Muscle of arm (tissue), 12 donors: ENCODE measurements around the gene NUDT2. TPM values are rescaled to one million over a fixed set of nuclear protein-coding genes. Genes with fewer than 3 reads are reported as not detected.

Experiments used
- DNase-seq: peaks from one replicate; pipeline ENCODE4 v3.0.0-alpha.2; 2013
- polyA plus RNA-seq, 12 donors: library from polyadenylated mRNA; unstranded; fragments of 120-200 nt; gene quantifications; one replicate each; pipeline ENCODE4 v1.2.1, GENCODE V29; 2013; ENCODE audit not compliant: insufficient read length in 12 of 12

The NUDT2 gene
- polyA plus RNA-seq, 12 donors, result 18.8 to 31.7 (median 26.0) TPM; not detected in 1

GRCh38 chr9:34382879-34383278, 53.5 kb downstream of the NUDT2 start:
- no peak for DNase-seq

GRCh38 chr9:34383904-34384303, 54.5 kb downstream of the NUDT2 start:
- no peak for DNase-seq

- DNase-seq, result no peak
These were observed 55.2 kb downstream of the NUDT2 start for GRCh38 chr9:34384368-34385165.

GRCh38 chr9:34385561-34386230, 56.3 kb downstream of the NUDT2 start:
- DNase-seq, result no peak

- DNase-seq, result no peak
These were observed 57.3 kb downstream of the NUDT2 start for GRCh38 chr9:34386656-34387055.

GRCh38 chr9:34387239-34387638, 57.9 kb downstream of the NUDT2 start:
- DNase-seq, result no peak

GRCh38 chr9:34392511-34392910, 63.1 kb downstream of the NUDT2 start:
- no peak for DNase-seq

Other genes starting within 250 kb of the NUDT2 start
- 10 to 100 TPM in 11 of 12 donors, not detected in 1; 28.9 to 54.3 (median 39.5) TPM for gene DCAF12, start 202.9 kb upstream of the NUDT2 start, polyA plus RNA-seq
- 10 to 100 TPM in 11 of 12 donors, not detected in 1; 32.0 to 46.5 (median 39.3) TPM for gene UBAP1, start 150.5 kb upstream of the NUDT2 start, polyA plus RNA-seq
- 10 to 100 TPM in 10 of 12 donors, 1 to 10 TPM in 1, not detected in 1; 7.7 to 35.6 (median 14.0) TPM for gene KIF24, start 301 bp upstream of the NUDT2 start, polyA plus RNA-seq
- 10 to 100 TPM in 10 of 12 donors, 1 to 10 TPM in 1, not detected in 1; 8.2 to 21.5 (median 18.4) TPM for gene MYORG, start 47.3 kb downstream of the NUDT2 start, polyA plus RNA-seq
- 10 to 100 TPM in 11 of 12 donors, not detected in 1; 10.3 to 16.4 (median 12.0) TPM for gene FAM219A, start 129.0 kb downstream of the NUDT2 start, polyA plus RNA-seq
- under 1 TPM in 2 of 12 donors, not detected in 10; 0.25 to 0.28 TPM for gene DNAI1, start 129.2 kb downstream of the NUDT2 start, polyA plus RNA-seq
- gene ENHO, start 193.4 kb downstream of the NUDT2 start, polyA plus RNA-seq, result 1 to 10 TPM in 10 of 12 donors, not detected in 2; 2.0 to 7.2 (median 3.3) TPM